Activated naive CD8-positive, alpha-beta T cell treated with anti-CD3 and anti-CD28 coated beads, Interleukin-2, amount 10 ng/mL, durations not matched to agents 7 days and 5 days (primary cell): ENCODE data around the gene ALDH9A1. TPM values are rescaled to one million over a fixed set of nuclear protein-coding genes. Genes with fewer than 3 reads are reported as not detected.

Experiments used
- ATAC-seq: fragments of 150-1000 bp; cut with Tn5 transposase; one replicate; pipeline ENCODE4 v1.10.0; 2021; ENCODE audit warnings: low read depth, moderate library complexity
- POLR2A ChIA-PET: fragments of 350-600 bp; sonication (Branson Sonifier 250); formaldehyde crosslinking; loops from one replicate; lab custom pipeline; 2021; ENCODE audit warnings: antibody characterized with exemption; lab: Charles Lee
- DNase-seq: peaks from one replicate; pipeline ENCODE4 v3.0.0; 2021
- H3K27ac Mint-ChIP-seq: one replicate; pipeline ENCODE4 v1.8.0; 2022; ENCODE audit warnings: mild to moderate bottlenecking, mixed read lengths
- H3K27me3 Mint-ChIP-seq: one replicate; pipeline ENCODE4 v1.8.0; 2022; ENCODE audit warnings: mild to moderate bottlenecking, moderate library complexity, mixed read lengths
- H3K36me3 Mint-ChIP-seq: one replicate; pipeline ENCODE4 v1.8.0; 2021; ENCODE audit warnings: mild to moderate bottlenecking, mixed read lengths
- H3K4me1 Mint-ChIP-seq: one replicate; pipeline ENCODE4 v1.8.0; 2021; ENCODE audit warnings: mixed read lengths
- H3K4me3 Mint-ChIP-seq: one replicate; pipeline ENCODE4 v1.8.0; 2022; ENCODE audit warnings: mild to moderate bottlenecking, moderate library complexity, mixed read lengths
- H3K9me3 Mint-ChIP-seq: one replicate; pipeline ENCODE4 v1.8.0; 2021; ENCODE audit warnings: mixed read lengths
- total RNA-seq, 2 experiments: library from RNA; stranded (reverse); gene quantifications; one replicate each; pipeline ENCODE4 v1.2.3, GENCODE V29; 2021

ALDH9A1 gene
- total RNA-seq, 2 experiments from 2014 or later: 37.7 to 43.8 TPM

DNA sequence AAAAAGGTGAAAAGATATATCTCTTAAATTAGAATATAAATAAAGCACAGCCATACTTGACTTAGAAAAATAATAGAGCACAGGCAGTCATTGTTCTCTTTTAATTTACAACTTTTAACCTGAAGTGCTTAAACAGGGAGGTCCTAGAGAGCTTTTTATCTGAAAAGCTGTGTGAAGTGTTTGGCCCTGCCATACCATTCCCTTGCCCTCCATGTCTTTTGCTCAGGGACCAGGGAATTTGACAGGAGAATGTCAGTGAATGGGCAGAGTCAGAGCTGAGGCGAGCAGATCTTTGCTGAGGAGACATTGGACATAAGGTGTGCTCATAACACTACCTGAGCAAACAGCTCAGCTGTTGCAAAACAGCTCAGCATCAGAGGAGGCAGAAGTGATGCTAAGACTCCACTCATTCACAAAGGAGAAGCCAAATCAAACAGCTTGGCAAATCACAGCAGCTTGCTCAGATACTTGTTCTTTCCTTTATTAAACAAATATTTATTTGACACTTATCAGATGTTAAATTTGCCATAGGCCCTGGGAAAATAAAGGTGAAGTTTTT, 82.2 kb downstream of the ALDH9A1 start:
- peaks cover 45% of the 10 kb centered on the region for H3K27me3 Mint-ChIP-seq

More for the DNA sequence above, 82.2 kb downstream of the ALDH9A1 start:
- Mint-ChIP-seq H3K9me3 (no peaks in the 10 kb centered on the region), H3K4me1 (no peaks in the 10 kb centered on the region), H3K36me3 (peaks cover 2% of the 10 kb centered on the region), H3K27ac (no peak overlapping the region), H3K4me3 (no peak overlapping the region)
- POLR2A ChIA-PET: no interaction called here
- no peak for DNase-seq
- ATAC-seq: no peak

Other genes starting within 250 kb of the ALDH9A1 start
- gene LRRC52, start 154.6 kb downstream of the ALDH9A1 start, total RNA-seq: not detected
- gene MGST3, start 67.3 kb downstream of the ALDH9A1 start, total RNA-seq: 10 to 100 TPM; 61.1 to 62.3 TPM
- gene TMCO1, start 70.3 kb upstream of the ALDH9A1 start, total RNA-seq: 10 to 100 TPM; 73.7 to 79.2 TPM
- 10 to 100 TPM; 15.0 to 15.3 TPM for gene UCK2, start 129.1 kb upstream of the ALDH9A1 start, total RNA-seq